ENCODE data around the gene CACNA1A. TPM values are rescaled to one million over a fixed set of nuclear protein-coding genes. Genes with fewer than 3 reads are reported as not detected.

Gene CACNA1A
- total and polyA plus RNA-seq, 2 of the 13 experiments (the other 11 are each of a cell fraction or from before 2014, with no cell fraction given): not detected

DNA sequence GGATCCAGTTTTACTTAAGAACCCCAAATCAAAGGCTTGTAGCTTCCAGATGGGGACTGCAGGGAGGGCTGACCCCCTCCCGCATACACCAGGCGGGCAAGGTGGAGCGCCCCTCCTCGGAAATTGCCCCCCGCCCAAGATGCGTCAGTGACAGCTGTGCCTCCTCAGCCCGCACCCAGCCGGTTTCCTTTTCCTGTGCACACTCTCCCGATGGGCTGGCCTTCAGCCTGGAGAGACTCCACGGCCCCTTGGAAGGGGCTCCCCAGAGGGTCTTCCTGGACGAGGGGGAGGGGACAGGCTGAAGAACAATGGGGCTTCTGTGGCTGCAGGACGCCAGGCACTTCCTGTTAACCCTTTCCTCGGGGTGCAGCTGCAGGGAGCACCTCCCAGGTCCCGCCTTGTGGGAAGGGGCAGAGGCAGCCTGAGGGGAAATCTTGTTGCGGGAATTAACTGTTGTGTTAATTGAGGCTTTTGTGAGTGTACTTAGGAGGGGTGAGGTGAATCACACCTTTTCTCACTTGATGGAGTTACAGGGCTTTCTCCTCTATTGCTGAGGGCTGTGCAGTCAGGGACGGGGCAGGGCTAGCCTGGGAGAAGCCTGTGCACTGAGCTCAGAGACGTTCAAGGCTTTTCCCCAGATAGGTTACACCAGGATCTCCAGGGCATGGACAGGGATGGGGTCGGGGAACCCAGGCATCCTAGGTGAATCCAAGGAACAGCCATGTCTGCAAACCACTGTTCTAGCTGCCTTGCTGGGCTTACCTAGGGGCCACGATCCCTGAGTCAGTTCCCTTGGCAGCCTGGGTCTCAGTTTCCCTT, 341.7 kb downstream of the CACNA1A start (continued):
- TF ChIP-seq, protein P1, sequence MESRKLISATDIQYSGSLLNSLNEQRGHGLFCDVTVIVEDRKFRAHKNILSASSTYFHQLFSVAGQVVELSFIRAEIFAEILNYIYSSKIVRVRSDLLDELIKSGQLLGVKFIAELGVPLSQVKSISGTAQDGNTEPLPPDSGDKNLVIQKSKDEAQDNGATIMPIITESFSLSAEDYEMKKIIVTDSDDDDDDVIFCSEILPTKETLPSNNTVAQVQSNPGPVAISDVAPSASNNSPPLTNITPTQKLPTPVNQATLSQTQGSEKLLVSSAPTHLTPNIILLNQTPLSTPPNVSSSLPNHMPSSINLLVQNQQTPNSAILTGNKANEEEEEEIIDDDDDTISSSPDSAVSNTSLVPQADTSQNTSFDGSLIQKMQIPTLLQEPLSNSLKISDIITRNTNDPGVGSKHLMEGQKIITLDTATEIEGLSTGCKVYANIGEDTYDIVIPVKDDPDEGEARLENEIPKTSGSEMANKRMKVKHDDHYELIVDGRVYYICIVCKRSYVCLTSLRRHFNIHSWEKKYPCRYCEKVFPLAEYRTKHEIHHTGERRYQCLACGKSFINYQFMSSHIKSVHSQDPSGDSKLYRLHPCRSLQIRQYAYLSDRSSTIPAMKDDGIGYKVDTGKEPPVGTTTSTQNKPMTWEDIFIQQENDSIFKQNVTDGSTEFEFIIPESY (CRISPR knock-in tag; IDR thresholded peaks at IDR 0.05): peak; percentile 19; the same call in 1 of the 2 replicates
- peak; percentile 44 for TF ChIP-seq TEAD3 (CRISPR knock-in tag; optimal IDR thresholded peaks at IDR 0.05; ENCODE audit: borderline replicate concordance)
- TF ChIP-seq, protein P2, sequence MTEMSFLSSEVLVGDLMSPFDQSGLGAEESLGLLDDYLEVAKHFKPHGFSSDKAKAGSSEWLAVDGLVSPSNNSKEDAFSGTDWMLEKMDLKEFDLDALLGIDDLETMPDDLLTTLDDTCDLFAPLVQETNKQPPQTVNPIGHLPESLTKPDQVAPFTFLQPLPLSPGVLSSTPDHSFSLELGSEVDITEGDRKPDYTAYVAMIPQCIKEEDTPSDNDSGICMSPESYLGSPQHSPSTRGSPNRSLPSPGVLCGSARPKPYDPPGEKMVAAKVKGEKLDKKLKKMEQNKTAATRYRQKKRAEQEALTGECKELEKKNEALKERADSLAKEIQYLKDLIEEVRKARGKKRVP (CRISPR knock-in tag; IDR thresholded peaks at IDR 0.05): peak in 1 of 2 experiments; percentile 51; a peak in 1 of 4 replicates
- TF ChIP-seq RFX5 (IDR thresholded peaks at IDR 0.05; ENCODE audit: low read depth, low read length): no peak
- TF ChIP-seq SRY (CRISPR knock-in tag; IDR thresholded peaks at IDR 0.05): no peak
- TF ChIP-seq, protein P3, sequence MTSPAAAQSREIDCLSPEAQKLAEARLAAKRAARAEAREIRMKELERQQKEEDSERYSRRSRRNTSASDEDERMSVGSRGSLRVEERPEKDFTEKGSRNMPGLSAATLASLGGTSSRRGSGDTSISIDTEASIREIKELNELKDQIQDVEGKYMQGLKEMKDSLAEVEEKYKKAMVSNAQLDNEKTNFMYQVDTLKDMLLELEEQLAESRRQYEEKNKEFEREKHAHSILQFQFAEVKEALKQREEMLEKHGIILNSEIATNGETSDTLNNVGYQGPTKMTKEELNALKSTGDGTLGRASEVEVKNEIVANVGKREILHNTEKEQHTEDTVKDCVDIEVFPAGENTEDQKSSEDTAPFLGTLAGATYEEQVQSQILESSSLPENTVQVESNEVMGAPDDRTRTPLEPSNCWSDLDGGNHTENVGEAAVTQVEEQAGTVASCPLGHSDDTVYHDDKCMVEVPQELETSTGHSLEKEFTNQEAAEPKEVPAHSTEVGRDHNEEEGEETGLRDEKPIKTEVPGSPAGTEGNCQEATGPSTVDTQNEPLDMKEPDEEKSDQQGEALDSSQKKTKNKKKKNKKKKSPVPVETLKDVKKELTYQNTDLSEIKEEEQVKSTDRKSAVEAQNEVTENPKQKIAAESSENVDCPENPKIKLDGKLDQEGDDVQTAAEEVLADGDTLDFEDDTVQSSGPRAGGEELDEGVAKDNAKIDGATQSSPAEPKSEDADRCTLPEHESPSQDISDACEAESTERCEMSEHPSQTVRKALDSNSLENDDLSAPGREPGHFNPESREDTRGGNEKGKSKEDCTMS (CRISPR knock-in tag; conservative IDR thresholded peaks at IDR 0.05): no peak
- peak; percentile 37; the same call in 1 of the 2 replicates for TF ChIP-seq YEATS4 (CRISPR knock-in tag; IDR thresholded peaks at IDR 0.05; ENCODE audit: borderline replicate concordance)
- 0 out of 2 replicates have a peak, but pooled peaks have one; percentile 2 for TF ChIP-seq CC2D1A (CRISPR knock-in tag; IDR thresholded peaks at IDR 0.05)
- TF ChIP-seq SP2 (CRISPR knock-in tag; IDR thresholded peaks at IDR 0.05): no peak; the same call in 1 of the 2 replicates
- peak; percentile 67 for TF ChIP-seq MED8 (CRISPR knock-in tag; IDR thresholded peaks at IDR 0.05; ENCODE audit: insufficient replicate concordance)
- TF ChIP-seq ZNF34 (CRISPR knock-in tag; IDR thresholded peaks at IDR 0.05; ENCODE audit: borderline replicate concordance): no peak
- TF ChIP-seq ZNF883 (CRISPR knock-in tag; IDR thresholded peaks at IDR 0.05; ENCODE audit: not compliant biosample characterization): no peak
- no peak for TF ChIP-seq ZNF234 (CRISPR knock-in tag; conservative IDR thresholded peaks at IDR 0.05)
- peak in 1 of 2 experiments; percentile 75; a peak in 2 of 4 replicates for TF ChIP-seq POLR2A (IDR thresholded peaks at IDR 0.05; ENCODE audit: insufficient read depth in 1 of 2, low read depth in 2 of 2, low read length in 2 of 2)
- peak; percentile 69; the same call in 1 of the 2 replicates for TF ChIP-seq ISL2 (CRISPR knock-in tag; IDR thresholded peaks at IDR 0.05)
- TF ChIP-seq TBP (CRISPR knock-in tag; IDR thresholded peaks at IDR 0.05): no peak
- TF ChIP-seq NFE2L2 (IDR thresholded peaks at IDR 0.05; ENCODE audit: low read length): no peak
- TF ChIP-seq ZNF235 (CRISPR knock-in tag; IDR thresholded peaks at IDR 0.05; ENCODE audit: borderline replicate concordance): no peak
- no peak for TF ChIP-seq GLI4 (CRISPR knock-in tag; IDR thresholded peaks at IDR 0.05; ENCODE audit: borderline replicate concordance)

Measured in HepG2 (cell line).